GM12872 (cell line): ENCODE data around the gene PCNX1.

ENCODE experiments used
- CTCF ChIP-seq: IDR thresholded peaks from 3 replicates; pipeline ENCODE4 v1.5.1; 2011; ENCODE audit warnings: low read depth, mild to moderate bottlenecking, low read length, moderate library complexity; ENCODE audit not compliant: insufficient read depth

The PCNX1 gene

GRCh38 chr14:71013551-71014192 is 106.4 kb downstream of the PCNX1 start:
- no peak for TF ChIP-seq CTCF

DNA sequence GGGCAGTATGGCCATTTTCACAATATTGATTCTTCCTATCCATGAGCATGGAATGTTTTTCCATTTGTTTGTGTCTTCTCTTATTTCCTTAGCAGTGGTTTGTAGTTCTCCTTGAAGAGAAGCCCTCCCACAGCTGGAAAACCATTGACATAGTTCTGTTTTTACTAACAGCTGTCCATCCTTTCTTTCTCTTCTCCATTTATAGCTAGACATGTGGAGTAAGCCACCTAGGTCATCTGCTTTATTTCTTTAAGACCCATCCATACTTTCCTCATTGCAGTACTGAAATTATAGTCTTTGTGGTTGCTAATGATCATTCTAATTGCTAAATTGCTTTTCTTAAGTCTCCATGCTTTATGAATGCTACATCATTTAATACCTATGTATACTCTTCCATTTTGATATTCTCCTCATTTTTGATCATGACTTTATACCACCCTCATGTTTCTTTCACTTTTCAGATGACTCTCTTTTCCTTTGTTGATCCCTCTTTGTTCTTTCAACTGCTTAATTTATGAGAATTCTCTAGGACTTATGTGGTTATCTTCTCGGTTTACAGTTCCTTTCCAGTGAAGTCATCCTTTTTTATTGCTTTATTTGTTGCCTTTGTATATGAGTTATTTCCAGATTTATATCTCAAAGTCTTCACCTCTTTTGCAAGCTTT is 114.2 kb downstream of the PCNX1 start:
- TF ChIP-seq CTCF = no peak

- no peak for TF ChIP-seq CTCF
Measured at GRCh38 chr14:71022012-71022869, 115.0 kb downstream of the PCNX1 start.

- TF ChIP-seq CTCF = no peak
Measured at GRCh38 chr14:71022939-71023338, 115.7 kb downstream of the PCNX1 start.

GRCh38 chr14:71029236-71029781 is 122.0 kb downstream of the PCNX1 start:
- TF ChIP-seq CTCF = no peak

DNA sequence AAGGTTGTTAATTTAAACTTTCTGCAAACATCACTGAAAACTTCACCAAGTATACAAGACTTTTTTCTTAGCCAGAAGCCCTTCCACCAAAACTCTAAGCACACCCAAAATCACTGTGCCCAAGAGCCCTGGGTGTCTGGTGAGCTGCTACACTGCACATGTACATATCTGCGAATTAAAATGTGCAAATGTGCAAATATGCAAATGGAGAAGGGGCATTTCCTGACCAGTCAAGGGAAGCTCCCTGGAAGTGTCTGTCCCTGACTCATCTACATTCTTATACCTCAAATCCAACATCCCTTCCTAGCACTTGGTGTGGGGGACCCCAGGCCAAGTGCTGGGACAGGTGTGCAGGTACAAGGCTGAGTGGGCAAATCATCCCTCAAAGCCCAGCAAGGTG is 123.7 kb downstream of the PCNX1 start:
- TF ChIP-seq CTCF = no peak

DNA sequence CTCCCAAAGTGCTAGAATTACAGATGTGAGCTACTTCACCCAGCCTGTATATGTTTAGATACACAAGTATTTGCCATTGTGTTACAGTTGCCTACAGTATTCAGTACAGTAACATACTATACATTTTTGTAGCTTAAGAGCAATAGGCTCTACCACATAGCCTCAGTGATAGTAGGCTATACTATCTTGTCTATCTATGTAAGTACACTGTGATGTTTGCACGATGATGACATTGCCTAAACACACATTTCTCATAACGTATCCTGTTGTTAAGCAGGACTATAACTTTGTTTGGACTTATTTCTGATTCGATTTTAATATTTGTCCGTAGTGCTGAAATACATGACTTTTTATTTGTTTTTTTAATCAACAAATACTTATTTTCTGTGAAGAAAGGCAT is 129.2 kb downstream of the PCNX1 start:
- no peak for TF ChIP-seq CTCF
